ENCODE results near the gene CFAP299.

DNA sequence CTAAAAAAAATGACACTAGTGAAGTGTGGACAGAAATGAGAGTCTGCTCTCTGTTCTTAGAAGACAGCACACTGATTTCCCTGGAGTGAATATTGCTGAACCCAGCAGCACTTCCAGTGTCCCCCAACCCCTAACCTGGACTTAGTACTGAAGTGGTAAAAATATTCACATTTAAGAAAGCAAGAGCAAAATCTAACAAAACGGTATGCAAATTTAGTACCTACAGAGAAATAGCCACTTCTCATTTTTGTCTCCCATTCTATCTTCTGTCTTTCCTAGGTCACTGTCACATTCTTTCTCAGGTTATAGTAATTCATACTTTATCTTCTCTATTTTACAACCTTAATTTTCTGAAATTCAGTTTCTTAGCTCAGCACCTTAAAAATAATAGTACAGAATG, 274.7 kb downstream of the CFAP299 start:
- TF ChIP-seq CTCF (IDR thresholded peaks at IDR 0.05) (no peak), POLR2A (IDR thresholded peaks at IDR 0.05) (no peak)
